Prostate gland (tissue), 2 donors: ENCODE results near the gene TRAF3. TPM values are rescaled to one million over a fixed set of nuclear protein-coding genes. Genes with fewer than 3 reads are reported as not detected.

Experiments
- DNase-seq: peaks from one replicate; pipeline ENCODE4 v3.0.0-alpha.2; 2019; ENCODE audit warnings: low spot score
- H3K27ac ChIP-seq, 2 donors: fragments of 200-600 bp; sonication (generic); 2 replicates each; pipeline ENCODE4 v1.5.1; 2017 to 2019
- H3K27me3 ChIP-seq: fragments of 200-600 bp; sonication (generic); replicated peaks from 2 replicates; pipeline ENCODE4 v1.5.1; 2019; ENCODE audit not compliant: insufficient read depth
- H3K36me3 ChIP-seq, 2 donors: fragments of 200-600 bp; sonication (generic); 1 replicate in 1 of 2; 2 replicates in 1 of 2; pipeline versions ENCODE4 v1.5.1 to v1.8.1; 2017 to 2019
- H3K4me1 ChIP-seq: fragments of 200-600 bp; sonication (generic); replicated peaks from 2 replicates; pipeline ENCODE4 v1.5.1; 2019
- H3K4me3 ChIP-seq, 2 donors: fragments of 200-600 bp; sonication (generic); 2 replicates each; pipeline ENCODE4 v1.5.1; 2017 to 2019
- H3K9me3 ChIP-seq: fragments of 200-600 bp; sonication (generic); 2 replicates; pipeline ENCODE4 v1.5.1; 2017
- POLR2A ChIP-seq: fragments of 450-650 bp; IDR thresholded peaks from one replicate; pipeline ENCODE4 v1.6.1; 2016; ENCODE audit warnings: antibody characterized with exemption, mild to moderate bottlenecking
- POLR2AphosphoS5 ChIP-seq: sonication (generic); formaldehyde crosslinking; IDR thresholded peaks from one replicate; pipeline ENCODE4 v1.6.1; 2017; ENCODE audit warnings: antibody characterized with exemption
- WGBS: methylation state at CpG from one replicate; pipeline ENCODE4 v1.1.5; 2018; 5-methylcytosine and 5-hydroxymethylcytosine counted together
- intact Hi-C: fragments of 100-400 bp; cut with DNase I; formaldehyde crosslinking; loops from one replicate; pipeline ENCODE4 v1.14.2; 2022
- total RNA-seq, 2 donors: library from RNA; depleted of rRNA; stranded (reverse); fragments of >200 nt; gene quantifications; one replicate each; pipeline ENCODE4 v1.1.0, GENCODE V29; 2016
- TF ChIP-seq, protein P1 (sequence below), 4 experiments: fragments of 200-600 bp in 2 of 4; fragments of 450-650 bp in 2 of 4; sonication (generic) in 2 of 4; IDR thresholded peaks; 1 replicate in 3 of 4; 2 replicates in 1 of 4; pipeline ENCODE4 v1.5.1; 2016 to 2019; ENCODE audit warnings: antibody characterized with exemption in 4 of 4, mild to moderate bottlenecking in 2 of 4, moderate library complexity in 2 of 4

Gene TRAF3
- total RNA-seq, 2 donors from 2014 or later, result 8.3 to 22.0 TPM

DNA sequence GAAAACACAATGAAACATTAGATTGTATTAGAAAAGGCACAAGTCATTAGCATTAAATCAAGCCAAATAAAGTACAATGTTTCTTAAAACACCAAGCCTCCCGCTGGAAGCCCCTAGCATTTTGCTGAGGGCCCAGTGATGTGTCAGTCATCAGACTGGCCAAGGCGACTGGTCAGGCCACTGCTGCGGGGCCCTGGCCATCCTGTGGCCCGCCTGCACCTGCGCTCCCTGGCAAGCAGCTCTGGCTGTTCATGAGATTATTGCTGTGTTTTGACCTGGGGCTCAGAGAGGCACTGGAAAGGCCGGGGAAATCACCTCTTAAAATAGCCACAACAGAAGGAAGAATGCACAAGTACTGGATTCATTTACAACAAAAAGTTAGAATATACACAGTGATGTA lies 121.0 kb downstream of the TRAF3 start:
- DNase-seq, result no peak
- H3K27ac ChIP-seq, result no peak overlapping the region
- no peaks in the 10 kb centered on the region for H3K27me3 ChIP-seq
- no peak overlapping the region for H3K4me3 ChIP-seq
- H3K9me3 ChIP-seq, result no peaks in the 10 kb centered on the region
- no peaks in the 10 kb centered on the region for H3K4me1 ChIP-seq
- WGBS, result 76% methylated on average over 6 of the region's 6 CpGs
- no peak for TF ChIP-seq POLR2A
- TF ChIP-seq, protein P1, sequence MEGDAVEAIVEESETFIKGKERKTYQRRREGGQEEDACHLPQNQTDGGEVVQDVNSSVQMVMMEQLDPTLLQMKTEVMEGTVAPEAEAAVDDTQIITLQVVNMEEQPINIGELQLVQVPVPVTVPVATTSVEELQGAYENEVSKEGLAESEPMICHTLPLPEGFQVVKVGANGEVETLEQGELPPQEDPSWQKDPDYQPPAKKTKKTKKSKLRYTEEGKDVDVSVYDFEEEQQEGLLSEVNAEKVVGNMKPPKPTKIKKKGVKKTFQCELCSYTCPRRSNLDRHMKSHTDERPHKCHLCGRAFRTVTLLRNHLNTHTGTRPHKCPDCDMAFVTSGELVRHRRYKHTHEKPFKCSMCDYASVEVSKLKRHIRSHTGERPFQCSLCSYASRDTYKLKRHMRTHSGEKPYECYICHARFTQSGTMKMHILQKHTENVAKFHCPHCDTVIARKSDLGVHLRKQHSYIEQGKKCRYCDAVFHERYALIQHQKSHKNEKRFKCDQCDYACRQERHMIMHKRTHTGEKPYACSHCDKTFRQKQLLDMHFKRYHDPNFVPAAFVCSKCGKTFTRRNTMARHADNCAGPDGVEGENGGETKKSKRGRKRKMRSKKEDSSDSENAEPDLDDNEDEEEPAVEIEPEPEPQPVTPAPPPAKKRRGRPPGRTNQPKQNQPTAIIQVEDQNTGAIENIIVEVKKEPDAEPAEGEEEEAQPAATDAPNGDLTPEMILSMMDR (IDR thresholded peaks at IDR 0.05), result no peak
- no peak for TF ChIP-seq POLR2AphosphoS5
- intact Hi-C loops, result no loop called here
- H3K36me3 ChIP-seq, result no peaks in the 10 kb centered on the region

DNA sequence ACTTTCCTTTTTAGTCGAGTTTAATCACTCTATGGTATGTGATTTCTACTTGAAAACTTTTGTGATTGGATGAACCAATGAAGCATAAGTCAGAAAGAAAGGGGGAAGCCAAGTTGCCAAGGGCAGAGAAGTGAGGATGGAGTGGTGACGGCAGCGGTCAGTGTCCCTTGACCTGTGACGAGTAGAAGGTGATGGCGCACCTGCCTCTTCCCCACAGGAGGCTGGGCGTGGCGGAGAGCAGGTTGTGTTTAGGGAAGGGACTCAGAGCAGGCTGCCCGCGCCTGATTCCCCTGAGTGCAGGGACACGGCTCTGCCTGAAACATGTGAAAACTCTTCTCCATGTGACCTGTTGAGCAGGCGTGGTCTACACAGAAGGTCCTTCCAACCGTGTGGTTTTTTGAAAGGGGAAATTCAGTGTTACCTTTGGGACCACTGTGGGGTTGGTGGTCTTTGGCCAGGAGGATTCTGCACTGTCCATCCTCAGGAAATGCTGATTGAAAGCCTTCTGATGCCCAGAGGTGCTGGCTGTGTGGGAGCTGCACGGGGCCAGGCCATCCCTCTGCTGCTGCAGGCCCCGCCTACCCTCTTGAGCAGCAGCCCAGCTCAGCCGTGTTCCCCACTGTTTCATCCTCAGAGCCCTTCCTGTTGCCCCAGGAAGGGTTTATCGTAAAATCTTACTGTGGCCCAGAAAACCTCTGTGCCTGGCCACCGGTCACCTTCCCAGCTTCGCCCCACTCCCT lies 121.7 kb downstream of the TRAF3 start:
- Histone ChIP-seq H3K9me3 (no peaks in the 10 kb centered on the region), H3K36me3 (no peaks in the 10 kb centered on the region), H3K4me3 (no peak overlapping the region), H3K27ac (no peak overlapping the region), H3K27me3 (no peaks in the 10 kb centered on the region), H3K4me1 (no peaks in the 10 kb centered on the region)
- DNase-seq, result no peak
- intact Hi-C loops, result no loop called here
- WGBS, result 86% methylated on average over 18 of the region's 18 CpGs
- TF ChIP-seq, protein P1 (IDR thresholded peaks at IDR 0.05), result no peak
- TF ChIP-seq POLR2AphosphoS5 (no peak), POLR2A (no peak)

DNA sequence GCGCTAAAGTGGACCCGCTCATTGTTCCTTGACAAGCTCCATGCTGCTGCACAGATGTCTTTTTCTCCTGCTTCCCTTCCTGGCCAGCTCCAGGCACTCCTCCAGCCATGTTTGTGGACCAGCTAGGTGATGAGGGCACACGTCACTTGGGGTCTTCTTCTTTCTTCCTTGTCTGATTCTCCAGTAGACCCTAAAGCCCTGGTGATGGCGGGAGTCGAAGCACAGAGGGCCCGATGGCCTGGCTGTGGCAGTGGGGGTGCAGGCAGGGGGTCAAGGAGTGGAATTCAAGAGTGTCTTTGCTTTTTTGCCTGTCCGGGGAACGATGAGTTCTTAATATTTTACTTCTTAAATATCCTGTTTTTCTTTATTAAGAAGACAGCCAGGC lies 122.3 kb downstream of the TRAF3 start:
- DNase-seq, result no peak
- H3K4me1 ChIP-seq, result no peaks in the 10 kb centered on the region
- intact Hi-C loops, result no loop called here
- no peaks in the 10 kb centered on the region for H3K36me3 ChIP-seq
- no peak overlapping the region for H3K4me3 ChIP-seq
- no peaks in the 10 kb centered on the region for H3K27me3 ChIP-seq
- WGBS, result 97% methylated on average over 8 of the region's 8 CpGs
- H3K27ac ChIP-seq, result no peak overlapping the region
- TF ChIP-seq, protein P1 (IDR thresholded peaks at IDR 0.05), result no peak
- no peak for TF ChIP-seq POLR2A
- TF ChIP-seq POLR2AphosphoS5, result no peak
- no peaks in the 10 kb centered on the region for H3K9me3 ChIP-seq

DNA sequence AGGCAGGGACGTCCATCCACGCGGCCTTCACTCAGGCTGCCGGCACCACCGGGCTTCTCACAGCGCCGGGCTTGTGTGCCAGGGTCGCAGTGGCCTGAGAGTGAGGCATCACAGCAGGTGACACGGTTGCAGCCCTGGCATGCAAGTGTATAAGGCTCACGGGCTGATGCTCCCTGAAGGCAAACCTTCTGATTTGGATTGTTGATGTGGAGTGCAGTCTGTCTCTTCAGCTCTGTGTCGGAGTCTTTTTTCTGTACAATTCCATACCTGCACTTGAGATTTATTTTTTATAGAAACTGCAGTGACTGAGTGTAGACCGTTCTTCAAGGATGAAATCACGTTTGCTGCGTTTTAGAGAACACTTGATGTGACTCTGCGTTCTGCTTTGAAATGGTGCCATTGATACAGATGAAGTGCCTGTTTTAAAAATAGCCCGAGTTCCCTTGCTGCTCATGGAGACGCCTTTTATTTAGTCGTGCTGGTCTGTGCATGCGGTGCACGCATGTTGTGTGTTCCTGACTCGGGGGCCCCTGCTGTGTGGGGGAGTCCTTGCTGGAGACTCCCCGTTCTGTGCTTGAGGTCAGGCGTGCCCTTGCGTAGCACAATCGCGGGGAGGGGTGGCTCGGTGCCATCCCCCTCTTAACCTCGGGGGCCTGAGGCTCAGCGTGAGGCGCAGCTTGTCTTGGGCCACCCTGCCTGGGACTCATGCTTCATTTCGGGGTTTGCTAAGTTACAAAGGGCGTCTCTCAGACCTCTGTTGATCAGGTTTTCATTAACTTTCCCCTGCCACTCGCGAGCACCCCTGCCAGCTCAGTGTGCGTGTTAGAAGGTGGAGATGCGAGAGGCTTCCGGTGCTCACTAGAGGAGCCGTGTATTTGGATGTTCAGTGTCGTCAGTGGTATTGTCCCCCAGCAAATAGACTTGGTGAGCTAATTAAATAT lies 123.7 kb downstream of the TRAF3 start:
- DNase-seq, result no peak
- 86% methylated on average over 39 of the region's 39 CpGs for WGBS
- intact Hi-C loops, result no loop called here
- Histone ChIP-seq H3K4me3 (no peak overlapping the region), H3K9me3 (no peaks in the 10 kb centered on the region), H3K27me3 (no peaks in the 10 kb centered on the region), H3K4me1 (no peaks in the 10 kb centered on the region), H3K36me3 (no peaks in the 10 kb centered on the region), H3K27ac (no peak overlapping the region)
- TF ChIP-seq POLR2A, result no peak
- TF ChIP-seq, protein P1 (IDR thresholded peaks at IDR 0.05), result no peak
- no peak for TF ChIP-seq POLR2AphosphoS5
